GM12874 (cell line): ENCODE data around the gene ZNRF4.

ENCODE experiments used
- CTCF ChIP-seq: IDR thresholded peaks from 2 replicates; pipeline ENCODE4 v1.5.1; 2011; ENCODE audit warnings: low read depth, mild to moderate bottlenecking, control low read depth, low read length, moderate library complexity; ENCODE audit not compliant: insufficient read depth

The ZNRF4 gene

GRCh38 chr19:5445071-5445470 lies 10.1 kb upstream of the ZNRF4 start:
- no peak for TF ChIP-seq CTCF

GRCh38 chr19:5445561-5446055 lies 9.6 kb upstream of the ZNRF4 start:
- TF ChIP-seq CTCF, result no peak

- no peak for TF ChIP-seq CTCF
These were observed 7.4 kb upstream of the ZNRF4 start for GRCh38 chr19:5447700-5448311.

GRCh38 chr19:5448374-5448773 lies 6.8 kb upstream of the ZNRF4 start:
- no peak for TF ChIP-seq CTCF

GRCh38 chr19:5450482-5451126 lies 4.6 kb upstream of the ZNRF4 start:
- no peak for TF ChIP-seq CTCF

- TF ChIP-seq CTCF, result no peak
These were observed 3.7 kb upstream of the ZNRF4 start for GRCh38 chr19:5451494-5451893.

- no peak for TF ChIP-seq CTCF
These were observed 2.3 kb upstream of the ZNRF4 start for GRCh38 chr19:5452594-5453565.
